ENCODE results near the gene MYO10.

MYO10 gene

DNA sequence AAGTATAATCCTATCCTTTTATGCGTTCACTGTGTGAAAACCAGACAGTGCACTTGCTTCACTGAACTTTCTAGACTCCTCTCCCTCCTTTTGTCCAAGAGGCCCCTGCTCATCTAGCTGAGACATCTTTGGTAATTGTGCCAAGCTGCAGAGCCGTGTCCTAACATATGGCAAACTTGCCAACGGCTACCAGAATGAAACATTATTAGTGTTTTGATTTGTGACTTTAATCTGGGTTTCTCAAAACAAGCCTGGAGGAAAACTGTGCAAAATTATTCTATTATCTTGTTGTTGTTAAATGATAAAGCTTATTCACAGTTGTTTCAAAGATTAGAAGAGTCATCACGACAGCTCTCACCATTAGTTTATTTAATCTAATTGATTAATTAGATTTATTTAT lies 240.3 kb downstream of the MYO10 start:
- DNase-seq: no peak

DNA sequence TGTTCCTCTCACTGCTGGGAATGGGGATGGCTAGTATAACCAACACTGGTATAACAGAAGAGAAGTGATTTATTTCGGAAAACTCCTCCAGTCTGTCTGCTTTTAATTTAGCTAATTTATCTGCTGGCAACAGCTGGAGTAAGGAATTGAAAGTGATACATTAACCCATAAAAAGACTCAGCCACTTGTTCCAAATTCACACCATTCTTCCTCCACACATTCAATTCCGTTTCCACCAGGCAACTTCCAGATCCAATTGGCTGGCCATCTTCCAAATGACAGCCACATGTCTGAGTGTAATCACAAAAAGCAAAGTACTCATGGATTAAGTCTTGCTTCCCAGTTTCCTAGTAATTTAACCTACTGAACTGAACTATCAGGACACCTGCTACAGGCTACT lies 242.2 kb downstream of the MYO10 start:
- DNase-seq: no peak

DNA sequence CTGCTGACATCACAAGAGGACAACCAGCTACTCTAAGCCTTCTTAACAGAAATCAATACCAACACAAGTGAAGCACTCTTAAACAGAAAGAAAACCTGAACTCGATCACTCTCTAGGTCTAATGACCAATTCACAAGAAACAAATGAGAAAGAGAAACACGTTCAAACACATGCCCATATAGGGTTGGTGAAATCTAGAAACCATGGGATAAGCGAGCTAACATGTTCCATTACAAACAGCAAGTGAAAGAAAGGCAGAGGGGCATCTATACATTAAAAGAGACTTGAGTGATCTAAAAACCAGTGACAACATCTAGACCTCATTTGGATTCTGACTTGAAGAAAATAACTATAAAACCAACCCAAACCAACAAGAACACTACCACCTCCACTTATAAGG lies 244.4 kb downstream of the MYO10 start:
- DNase-seq: no peak

DNA sequence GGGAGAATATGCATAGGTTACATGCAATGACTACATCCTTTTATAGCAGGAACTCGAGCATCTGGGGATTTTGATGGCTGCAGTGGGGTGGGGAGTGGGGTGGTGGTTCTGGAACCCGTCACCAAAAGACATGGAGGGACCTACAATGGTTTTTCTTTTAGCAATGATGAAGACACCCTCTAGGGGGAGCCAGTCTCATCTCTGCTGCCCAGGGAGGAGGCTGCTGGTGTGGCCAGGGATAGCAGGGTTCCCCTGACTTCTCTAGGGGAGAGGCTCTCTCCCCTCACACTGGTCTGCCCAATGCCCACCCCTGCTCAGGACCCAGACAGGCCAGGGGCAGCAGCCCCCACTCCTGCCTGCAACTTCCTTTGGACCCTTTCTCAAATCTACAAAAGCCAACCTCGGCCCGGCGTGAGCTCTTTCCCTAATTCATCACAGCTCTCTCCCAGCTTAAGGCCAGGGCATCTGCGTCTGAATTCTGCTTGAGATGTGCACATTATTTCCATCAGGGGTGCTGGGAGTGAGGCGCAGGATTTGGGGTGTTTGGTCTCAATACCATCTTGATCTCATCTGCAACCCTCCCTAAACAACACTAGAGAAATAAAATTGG lies 245.7 kb downstream of the MYO10 start:
- DNase-seq: no peak

DNA sequence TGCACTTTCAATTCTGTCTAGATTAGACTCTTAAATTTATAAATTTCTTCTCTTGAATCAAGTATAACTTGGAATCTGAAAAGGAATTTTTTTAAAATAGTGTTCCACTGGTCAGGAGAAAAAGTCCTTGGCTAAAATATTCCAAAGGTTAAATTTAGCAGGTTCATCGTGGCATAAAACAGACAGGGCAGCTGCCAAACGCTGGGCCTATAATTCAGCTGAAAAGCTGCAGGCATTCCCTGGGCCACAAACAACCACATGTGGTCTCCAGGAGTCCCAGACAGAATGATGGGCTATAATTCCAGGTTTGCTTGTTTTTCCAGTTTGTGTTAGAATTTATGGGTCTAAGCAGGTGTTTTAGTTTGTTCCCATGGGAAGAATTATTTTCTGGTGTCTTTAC lies 248.2 kb downstream of the MYO10 start:
- no peak for DNase-seq

DNA sequence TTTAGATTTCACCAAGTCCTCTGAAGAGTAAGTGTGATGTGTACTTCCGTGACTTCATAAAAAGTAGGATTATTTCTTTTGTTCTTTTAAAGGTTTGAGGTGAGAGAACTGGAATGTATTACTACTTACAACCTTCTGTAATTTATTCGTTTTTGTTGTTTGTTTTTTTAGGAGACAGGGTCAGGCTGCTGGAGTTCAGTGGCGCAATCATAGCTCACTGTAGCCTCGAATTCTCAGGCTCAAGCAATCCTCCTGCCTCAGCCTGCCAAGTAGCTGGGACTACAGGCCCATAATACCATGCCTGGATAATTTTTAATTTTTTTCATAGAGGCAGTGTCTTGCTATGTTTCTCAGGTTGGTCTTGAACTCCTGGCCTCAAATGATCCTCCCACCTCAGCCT lies 251.0 kb downstream of the MYO10 start:
- no peak for DNase-seq

DNA sequence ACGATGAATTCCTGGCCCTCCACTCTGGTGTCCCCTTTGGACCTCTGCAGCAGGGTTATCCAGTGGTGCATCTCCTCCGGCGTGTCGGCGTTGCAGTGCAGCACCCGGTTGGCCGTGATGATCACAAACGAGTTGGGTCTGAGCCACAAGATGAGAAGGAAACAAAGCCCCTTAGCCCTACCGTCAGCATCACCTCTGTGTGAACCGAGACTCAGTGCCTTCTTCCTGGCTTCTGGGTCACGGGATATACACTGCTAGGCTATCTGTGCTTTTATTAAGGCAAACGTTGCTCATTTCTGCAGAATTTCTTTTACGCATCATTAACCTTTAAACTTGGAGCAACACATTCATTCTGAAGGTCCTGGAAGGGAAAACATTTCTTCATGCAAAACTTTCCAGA lies 254.2 kb downstream of the MYO10 start:
- DNase-seq: no peak

DNA sequence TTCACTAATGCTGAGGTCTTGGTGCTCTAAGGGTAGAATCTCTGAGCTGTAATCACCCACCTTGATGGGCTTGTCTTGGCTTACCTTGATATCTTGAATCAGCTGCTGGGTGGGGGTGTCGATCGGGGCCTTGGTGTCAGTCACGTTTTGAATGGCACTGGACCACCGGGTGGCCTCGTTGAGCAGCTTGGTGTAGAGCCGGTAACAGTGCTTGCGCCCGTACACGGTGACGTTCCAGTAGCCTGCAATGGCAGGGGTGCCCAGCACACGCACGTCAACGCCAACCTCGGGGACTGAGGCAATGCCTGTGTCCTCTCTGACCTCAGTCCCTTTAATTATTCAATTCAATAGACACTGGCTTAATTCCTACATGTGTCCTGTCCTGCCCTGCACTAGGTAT lies 256.2 kb downstream of the MYO10 start:
- DNase-seq: no peak

DNA sequence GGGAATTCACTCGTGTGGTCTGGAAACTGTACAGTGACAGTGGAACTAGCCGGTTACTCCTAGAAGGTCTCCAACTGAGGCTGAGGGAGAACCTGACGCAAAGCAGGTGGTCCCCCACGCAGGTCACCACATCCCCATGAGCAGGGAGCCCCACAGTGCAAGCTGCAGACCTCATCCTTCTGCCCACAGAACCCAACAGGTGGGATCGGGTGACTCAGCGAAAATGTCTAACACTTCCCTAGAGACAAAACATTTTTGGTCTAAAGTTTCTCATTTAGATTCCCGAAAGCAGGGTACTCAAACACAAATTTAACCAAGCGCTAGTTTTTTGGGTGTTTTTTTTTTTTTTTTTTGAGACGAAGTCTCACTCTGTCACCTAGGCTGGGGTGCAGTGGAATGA lies 256.9 kb downstream of the MYO10 start:
- DNase-seq: no peak

DNA sequence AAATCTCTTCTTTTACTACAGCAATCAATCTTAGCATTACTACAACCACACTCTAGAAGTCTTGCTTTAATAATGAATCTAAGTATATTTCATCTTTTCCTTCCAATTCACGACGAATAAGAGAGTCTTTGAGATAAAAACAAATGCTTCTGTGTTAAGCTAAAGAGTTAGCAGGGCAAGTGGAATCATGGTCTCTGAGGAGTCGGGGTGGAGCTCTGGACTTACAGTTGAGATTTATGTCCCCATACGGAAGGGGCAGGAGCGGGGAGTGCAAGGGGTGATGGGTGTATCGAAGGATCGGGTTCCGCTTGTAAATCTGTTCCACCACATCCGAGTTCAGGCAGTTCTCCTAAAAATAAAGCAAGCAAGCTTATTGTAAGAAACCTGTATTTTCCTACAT lies 260.3 kb downstream of the MYO10 start:
- no peak for DNase-seq

DNA sequence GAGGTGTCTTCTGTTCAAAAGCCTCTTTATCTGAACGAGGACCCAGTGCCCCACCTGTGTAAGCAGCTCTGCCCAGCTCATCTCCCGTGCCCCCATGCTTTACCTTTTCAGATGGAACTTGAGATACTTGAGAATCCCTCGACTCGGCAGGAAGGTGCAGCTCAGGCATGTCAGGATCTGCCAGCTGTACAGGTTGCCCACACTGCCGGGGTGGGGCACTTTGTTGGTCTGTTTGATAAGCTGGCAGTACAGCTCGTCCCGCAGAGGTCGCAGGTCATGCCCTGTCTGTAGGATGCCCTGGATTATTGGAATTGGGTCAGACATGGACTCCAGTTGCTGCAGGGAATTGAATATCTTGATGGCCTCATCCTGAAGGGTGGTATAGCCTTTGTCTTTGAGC lies 261.3 kb downstream of the MYO10 start:
- no peak for DNase-seq

DNA sequence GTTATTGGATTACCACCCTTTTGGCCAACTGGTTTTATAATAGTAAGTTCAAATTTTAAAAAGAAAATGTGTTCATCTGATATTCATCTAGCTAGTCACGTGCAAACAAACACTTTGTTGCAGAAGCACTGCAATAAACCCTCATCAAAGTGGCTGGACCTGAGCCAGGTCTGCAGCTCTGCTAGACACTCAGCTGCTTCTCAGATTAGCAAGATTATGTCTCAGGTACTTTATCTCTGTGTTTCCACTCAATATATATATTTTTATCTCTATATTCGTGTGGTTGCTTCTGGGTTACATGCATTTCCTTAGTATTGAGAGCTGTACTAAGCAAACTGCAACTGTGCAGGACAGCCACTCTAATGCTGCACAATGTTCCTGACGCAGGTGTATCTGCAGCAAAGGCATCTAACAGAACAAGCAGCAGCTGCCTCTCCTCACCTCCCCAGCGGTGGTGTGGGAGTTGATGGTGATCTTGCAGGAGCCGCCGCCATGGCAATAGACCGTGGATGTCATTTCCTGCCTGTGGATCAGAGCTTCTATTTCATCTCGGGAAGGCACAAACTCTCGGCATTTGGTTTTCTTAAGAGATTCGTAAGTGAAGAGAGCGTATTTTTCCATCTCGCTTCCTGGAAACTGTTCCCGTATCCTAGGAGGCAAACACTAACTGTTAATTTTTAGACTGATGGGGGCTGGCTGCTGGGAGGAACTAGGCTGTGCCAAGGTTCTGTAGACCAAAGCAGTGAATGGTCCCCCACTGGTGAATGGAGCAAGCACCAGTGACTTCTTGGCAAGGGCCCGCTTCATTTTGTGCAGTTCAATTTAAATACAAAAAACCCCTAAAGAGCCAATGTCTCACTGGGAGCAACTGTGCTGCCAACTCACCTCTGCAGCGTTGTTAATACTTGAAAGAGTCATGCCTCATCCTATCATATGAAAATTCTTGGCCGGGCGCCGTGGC lies 262.6 kb downstream of the MYO10 start:
- DNase-seq: peak; percentile 76

DNA sequence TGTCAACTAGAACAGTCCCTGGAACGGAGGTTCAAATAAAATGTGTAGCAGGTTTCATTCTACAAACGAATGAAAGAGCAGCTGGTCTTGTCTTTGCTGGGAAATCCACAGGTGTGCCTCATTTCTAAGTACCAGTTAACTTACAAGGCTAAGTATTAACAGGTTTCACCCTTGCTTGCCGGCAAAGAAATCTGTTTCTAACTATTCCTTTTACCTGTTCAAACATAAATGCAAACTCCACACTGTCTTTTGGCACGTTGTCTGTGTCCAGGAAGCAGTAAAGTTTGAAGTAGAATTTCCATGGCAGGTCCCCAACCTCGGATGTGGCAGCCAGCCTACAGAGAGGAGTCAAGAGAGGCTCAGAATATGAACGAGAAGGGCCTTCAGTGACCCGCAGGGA lies 264.9 kb downstream of the MYO10 start:
- no peak for DNase-seq

DNA sequence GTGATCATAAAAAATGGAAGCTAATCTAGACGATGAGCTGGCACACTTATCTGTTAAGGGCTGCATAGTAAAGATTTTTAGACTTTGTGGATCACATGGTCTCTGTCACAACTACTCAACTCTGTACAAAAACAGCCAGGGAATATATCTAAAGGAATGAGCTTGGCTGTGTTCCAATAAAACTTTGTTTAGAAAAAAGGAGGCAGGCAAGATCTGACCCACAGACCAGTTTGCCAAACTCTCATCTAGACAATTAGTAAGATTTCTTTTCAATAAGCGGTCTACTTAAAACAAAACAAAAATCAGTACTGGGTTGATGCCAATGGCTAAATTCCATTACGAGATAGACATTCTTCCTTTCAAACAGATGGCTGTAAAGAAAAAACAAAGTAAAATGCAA lies 266.3 kb downstream of the MYO10 start:
- no peak for DNase-seq

DNA sequence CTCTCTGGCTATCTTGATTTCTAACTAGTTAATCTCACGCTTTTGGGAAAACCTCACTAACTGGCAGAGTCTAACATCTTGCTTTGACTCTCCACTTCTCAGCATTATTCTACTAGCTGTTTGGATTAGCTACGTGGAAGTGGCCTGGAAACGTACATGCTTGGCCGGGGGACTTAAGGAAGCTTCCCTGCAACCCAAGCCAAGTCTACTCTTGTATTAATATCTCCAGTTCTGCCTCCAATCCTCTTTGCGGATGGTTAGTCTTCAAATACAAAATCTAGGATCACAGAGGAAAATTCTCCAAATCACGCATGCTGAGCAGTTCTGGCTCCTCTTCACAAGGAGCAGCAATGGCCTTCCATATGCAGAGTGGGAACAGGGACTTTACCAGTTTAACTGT lies 267.5 kb downstream of the MYO10 start:
- DNase-seq: no peak

DNA sequence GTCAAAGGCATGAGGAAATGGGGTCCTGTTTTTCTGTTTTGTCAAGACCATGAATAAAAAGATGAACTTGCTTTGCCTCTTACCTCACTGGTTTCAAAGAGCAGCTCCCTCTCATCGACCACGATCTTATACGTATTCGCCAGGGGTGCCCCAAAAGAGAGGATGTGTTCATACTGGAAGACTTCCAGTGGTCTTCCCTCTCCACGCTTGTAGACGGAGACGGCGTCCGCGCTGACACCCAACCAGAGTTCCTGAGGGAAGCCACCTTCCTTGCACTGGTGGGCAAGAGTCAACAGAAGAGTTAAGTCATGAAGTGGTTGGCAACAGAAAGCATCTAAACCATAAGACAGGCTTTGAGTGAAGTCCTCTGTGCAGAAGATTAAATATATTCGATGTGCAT lies 267.9 kb downstream of the MYO10 start:
- no peak for DNase-seq

DNA sequence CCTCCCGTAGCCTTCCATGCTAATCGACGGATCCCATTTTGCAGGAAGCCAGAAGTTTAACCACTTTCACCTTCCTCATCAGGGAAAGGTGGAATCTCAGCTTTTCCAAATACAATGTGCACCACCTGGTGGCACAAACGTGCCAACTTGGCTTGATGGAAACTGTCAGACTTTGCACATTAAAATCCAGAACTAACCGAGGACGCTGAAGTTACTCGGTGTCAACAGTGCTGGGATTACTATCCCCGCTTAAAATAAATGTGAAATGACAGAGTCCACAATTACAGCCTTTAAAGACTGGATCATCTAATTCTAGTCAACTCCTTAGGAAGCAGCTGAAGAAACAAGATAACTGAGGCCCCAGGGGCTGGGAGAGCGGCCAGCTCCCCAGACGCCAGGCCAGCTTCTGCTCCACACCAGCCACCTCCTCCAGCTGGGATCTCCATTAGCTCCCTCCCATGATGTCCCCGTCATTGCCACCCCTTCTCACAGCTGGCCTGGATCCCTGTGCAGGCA lies 269.1 kb downstream of the MYO10 start:
- DNase-seq: peak; percentile 63

DNA sequence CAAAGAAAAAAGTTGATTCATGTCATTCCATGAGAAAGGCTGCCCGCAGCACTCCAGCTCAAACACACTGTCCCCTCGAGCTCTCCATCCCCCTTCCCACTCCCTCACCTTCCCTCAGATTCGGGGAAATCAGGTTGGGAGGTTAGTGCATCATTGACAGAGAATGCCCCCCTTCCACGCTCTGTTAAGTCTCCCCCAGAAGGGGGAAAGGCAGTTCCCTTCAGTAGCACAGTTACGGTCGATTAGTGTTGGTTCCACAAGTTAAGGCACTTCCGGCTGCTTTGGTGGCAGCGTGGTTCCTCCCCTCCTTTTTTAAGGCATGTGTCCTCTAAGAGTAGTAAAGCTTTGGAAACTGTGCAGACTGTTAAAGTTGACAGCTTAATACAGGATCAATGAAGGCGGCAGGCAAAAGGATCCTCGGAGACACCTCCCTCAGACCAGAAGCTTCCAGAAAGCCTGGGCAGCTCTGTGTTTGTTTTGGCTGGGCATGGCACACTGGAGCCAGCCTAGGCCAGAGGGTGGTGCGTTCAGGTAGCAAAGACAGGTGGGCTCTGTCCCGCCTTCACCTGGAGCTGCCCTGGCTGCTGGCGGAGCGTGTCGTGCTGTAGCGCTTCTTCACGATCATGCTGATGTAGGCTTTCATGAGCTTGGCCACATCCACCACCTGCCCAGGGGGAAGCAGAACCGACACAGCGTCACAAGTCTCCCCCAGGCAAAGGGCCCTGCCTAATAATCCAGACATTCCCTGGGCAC lies 269.8 kb downstream of the MYO10 start:
- DNase-seq: peak; percentile 11

DNA sequence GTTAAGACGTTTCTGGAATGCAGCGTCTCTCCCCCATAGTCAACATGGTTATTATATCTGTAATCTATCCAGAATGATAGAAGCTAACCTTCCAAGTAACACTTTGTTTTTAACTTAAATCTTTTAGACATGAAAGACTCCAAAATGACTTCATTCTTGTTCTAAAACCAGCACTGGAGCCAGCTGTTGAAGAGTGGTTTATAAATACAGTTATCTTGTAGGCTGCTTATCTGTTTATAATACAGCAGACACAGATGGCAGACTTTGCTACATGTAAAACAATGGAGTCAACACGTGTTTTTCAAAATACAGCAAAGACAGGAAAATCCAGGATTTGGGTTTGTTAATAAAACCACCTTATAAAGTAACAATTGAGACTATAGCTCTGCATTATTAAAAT lies 270.5 kb downstream of the MYO10 start:
- DNase-seq: no peak

DNA sequence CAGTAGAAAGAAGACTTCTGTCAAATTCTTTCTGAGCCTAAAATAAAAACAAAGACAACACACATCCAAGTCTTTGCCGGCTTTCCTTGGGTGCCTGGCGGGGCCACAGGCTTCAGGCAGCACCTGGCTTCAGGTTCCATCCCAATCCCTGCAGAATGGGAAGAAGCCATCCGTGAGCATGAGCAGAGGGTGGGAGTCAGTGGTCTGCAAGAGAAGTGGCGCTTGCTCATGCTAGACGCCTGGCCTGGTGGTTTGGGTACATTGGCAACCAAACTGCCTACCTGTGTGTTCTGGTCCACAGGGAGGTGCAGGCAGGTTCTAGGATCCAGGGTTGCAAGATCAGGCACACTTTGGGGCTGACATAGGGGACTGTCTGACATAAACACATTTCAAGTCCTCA lies 271.7 kb downstream of the MYO10 start:
- no peak for DNase-seq

DNA sequence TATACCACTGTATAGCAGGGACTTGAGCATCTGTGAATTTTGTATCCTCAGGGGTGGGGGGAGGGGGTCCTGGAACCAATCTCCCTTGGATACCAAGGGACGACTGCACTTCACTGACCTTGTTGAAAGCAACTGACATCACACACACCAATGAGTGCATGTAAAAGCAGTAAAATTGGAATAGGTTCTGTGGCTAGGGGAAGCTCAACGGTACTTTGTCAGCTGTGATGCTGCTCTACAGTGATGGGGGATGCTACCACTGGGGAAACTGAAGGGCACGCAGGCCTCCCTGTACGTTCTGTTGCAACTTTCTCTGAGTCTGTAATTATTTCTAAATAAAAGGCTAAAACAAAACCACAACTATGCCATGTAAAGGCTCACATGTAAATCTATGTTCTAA lies 272.2 kb downstream of the MYO10 start:
- no peak for DNase-seq

DNA sequence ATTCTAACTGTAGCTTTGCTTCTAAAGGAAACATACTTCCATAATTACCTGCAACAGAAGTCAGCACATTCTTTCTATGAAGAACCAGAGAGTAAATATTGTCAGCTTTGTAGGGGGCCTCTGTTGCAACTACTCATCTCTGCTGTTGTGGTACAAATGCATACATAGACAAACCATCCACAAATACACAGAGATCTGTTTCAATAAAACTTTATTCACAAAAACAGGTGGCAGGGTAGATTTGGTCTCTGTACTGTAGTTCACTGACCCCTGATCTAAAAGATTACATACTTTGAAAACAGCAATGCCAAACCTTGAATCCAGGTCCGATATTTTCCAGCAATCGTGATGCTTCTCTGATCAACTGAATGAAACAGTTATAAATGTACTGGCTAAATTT lies 274.4 kb downstream of the MYO10 start:
- DNase-seq: no peak

DNA sequence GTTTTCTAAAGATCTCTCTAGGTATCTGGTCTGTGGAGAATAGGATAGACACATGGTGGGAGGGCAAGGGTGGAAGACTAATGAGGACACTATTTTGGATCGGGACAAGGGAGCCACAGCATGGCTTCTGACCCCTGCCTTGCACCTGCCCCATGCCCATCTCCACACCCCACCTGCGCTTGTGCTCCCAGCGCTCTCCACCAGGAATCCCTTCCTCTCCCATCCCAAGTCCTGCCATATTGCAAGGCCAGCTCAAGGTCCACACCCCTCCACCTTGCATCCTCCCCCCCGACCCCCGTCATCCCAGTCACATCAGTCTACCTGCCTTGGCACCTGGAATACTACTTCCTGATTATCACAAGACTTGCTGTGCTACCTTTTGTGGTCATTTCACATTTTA lies 275.1 kb downstream of the MYO10 start:
- DNase-seq: no peak

DNA sequence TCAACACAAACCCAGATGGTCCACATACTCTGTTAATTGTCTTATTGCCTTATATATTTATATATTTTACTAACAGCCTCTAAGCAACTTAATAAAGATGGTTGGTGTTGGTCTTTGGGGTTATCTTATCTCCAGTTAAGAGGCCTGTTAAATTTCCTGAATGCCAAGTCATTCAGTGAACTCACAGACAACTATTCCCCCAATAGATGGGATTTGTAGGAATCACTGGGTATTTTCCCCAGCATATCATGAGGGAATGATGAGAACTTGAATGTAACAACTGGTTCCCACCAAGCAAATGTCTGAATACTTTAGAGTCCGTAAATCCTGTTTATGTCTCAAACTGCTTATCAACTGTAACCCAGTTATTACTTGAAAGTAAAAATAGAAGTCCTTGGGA lies 276.6 kb downstream of the MYO10 start:
- no peak for DNase-seq

All from CD4-positive, alpha-beta T cell treated with Interleukin-17A for 4 hours (primary cell).